Thyroid gland (tissue), 4 donors: Measurements from ENCODE around the gene PDE6A. TPM values are rescaled to one million over a fixed set of nuclear protein-coding genes. Genes with fewer than 3 reads are reported as not detected.

Experiments used
- small RNA-seq: library from RNA; depleted of rRNA; stranded (forward); fragments of <200 nt; gene quantifications from one replicate; pipeline ENCODE3, GENCODE V24; 2016
- total RNA-seq, 4 donors: library from RNA; depleted of rRNA; stranded (reverse); fragments of >200 nt; gene quantifications; one replicate each; pipeline ENCODE4 v1.2.3, GENCODE V29; 2016

Gene PDE6A
- total RNA-seq, 4 donors from 2014 or later: not detected

Small RNA genes within 50 kb of the gene (small RNA-seq; reads per million reads assigned to genes)
- gene RF00019: not detected

Other genes with a start within 250 kb of the PDE6A start
- 1 to 10 TPM in 1 of 4 donors, under 1 TPM in 3; 0.63 to 1.3 (median 0.89) TPM for gene PPARGC1B, start 214.5 kb downstream of the PDE6A start, total RNA-seq
- gene SLC26A2, start 16.0 kb upstream of the PDE6A start, total RNA-seq: 10 to 100 TPM; 10.1 to 13.6 (median 12.8) TPM
- 1 to 10 TPM; 6.4 to 7.9 (median 6.7) TPM for gene TIGD6, start 55.9 kb upstream of the PDE6A start, total RNA-seq
- gene HMGXB3, start 55.9 kb upstream of the PDE6A start, total RNA-seq: 10 to 100 TPM; 35.5 to 70.2 (median 41.1) TPM
- 10 to 100 TPM in 3 of 4 donors, 1 to 10 TPM in 1; 9.1 to 14.1 (median 11.4) TPM for gene CSF1R, start 141.8 kb upstream of the PDE6A start, total RNA-seq
- gene PDGFRB, start 211.1 kb upstream of the PDE6A start, total RNA-seq: 100 to 1,000 TPM in 2 of 4 donors, 10 to 100 TPM in 2; 47.3 to 108 (median 84.8) TPM
- gene CDX1, start 222.0 kb upstream of the PDE6A start, total RNA-seq: not detected
- not detected for gene SLC6A7, start 245.3 kb upstream of the PDE6A start, total RNA-seq